ENCODE data around the gene VANGL1. TPM values are rescaled to one million over a fixed set of nuclear protein-coding genes. Genes with fewer than 3 reads are reported as not detected.

Gene VANGL1
- total and polyA plus RNA-seq, 2 of the 13 experiments (the other 11 are each of a cell fraction or from before 2014, with no cell fraction given), result 5.3 to 9.4 TPM

GRCh38 chr1:115642168-115643072, 650 bp downstream of the VANGL1 start (continued):
- no peak for TF ChIP-seq ZFP41 (CRISPR knock-in tag; IDR thresholded peaks at IDR 0.05; ENCODE audit: borderline replicate concordance)
- TF ChIP-seq ZNF138 (CRISPR knock-in tag; IDR thresholded peaks at IDR 0.05; ENCODE audit: low read depth), result no peak
- no peak for TF ChIP-seq MTF2 (CRISPR knock-in tag; IDR thresholded peaks at IDR 0.05; ENCODE audit: borderline replicate concordance)
- no peak for TF ChIP-seq MTA3 (CRISPR knock-in tag; IDR thresholded peaks at IDR 0.05)
- TF ChIP-seq DRAP1 (CRISPR knock-in tag; IDR thresholded peaks at IDR 0.05), result no peak
- TF ChIP-seq KAT8 (CRISPR knock-in tag; IDR thresholded peaks at IDR 0.05), result no peak
- no peak for TF ChIP-seq ETV6 (CRISPR knock-in tag; conservative IDR thresholded peaks at IDR 0.05)
- no peak; the same call in 1 of the 2 replicates for TF ChIP-seq PRMT3 (CRISPR knock-in tag; IDR thresholded peaks at IDR 0.05; ENCODE audit: borderline replicate concordance, low read depth)
- TF ChIP-seq EED (CRISPR knock-in tag; IDR thresholded peaks at IDR 0.05), result no peak
- no peak for TF ChIP-seq DBP (CRISPR knock-in tag; IDR thresholded peaks at IDR 0.05; ENCODE audit: not compliant biosample characterization)
- TF ChIP-seq ASH2L (IDR thresholded peaks at IDR 0.05; ENCODE audit: insufficient read length, low read depth, low read length), result peak; percentile 64
- no peak; the same call in 1 of the 2 replicates for TF ChIP-seq ZMYM4 (CRISPR knock-in tag; IDR thresholded peaks at IDR 0.05)
- peak; percentile 77 for TF ChIP-seq AGO2 (optimal IDR thresholded peaks at IDR 0.05; ENCODE audit: low read depth, low read length)
- TF ChIP-seq ZSCAN20 (CRISPR knock-in tag; IDR thresholded peaks at IDR 0.05; ENCODE audit: borderline replicate concordance), result no peak
- no peak for TF ChIP-seq THAP11 (CRISPR knock-in tag; IDR thresholded peaks at IDR 0.05)
- no peak for TF ChIP-seq SCMH1 (CRISPR knock-in tag; IDR thresholded peaks at IDR 0.05; ENCODE audit: borderline replicate concordance)
- no peak for TF ChIP-seq SIX1 (CRISPR knock-in tag; IDR thresholded peaks at IDR 0.05; ENCODE audit: borderline replicate concordance)
- peak; percentile 13; the same call in 1 of the 2 replicates for TF ChIP-seq ZNF770 (CRISPR knock-in tag; IDR thresholded peaks at IDR 0.05)
- no peak for TF ChIP-seq NAIF1 (CRISPR knock-in tag; IDR thresholded peaks at IDR 0.05; ENCODE audit: borderline replicate concordance)
- no peak for TF ChIP-seq STAT6 (CRISPR knock-in tag; IDR thresholded peaks at IDR 0.05; ENCODE audit: borderline replicate concordance)
- TF ChIP-seq ZMAT3 (CRISPR knock-in tag; conservative IDR thresholded peaks at IDR 0.05), result no peak
